Right lobe of liver (tissue), 4 donors: ENCODE measurements around the gene LSM6.

ENCODE experiments used
- POLR2A ChIP-seq: fragments of 450-650 bp; IDR thresholded peaks from one replicate; pipeline ENCODE4 v1.6.1; 2017; ENCODE audit warnings: antibody characterized with exemption, mild to moderate bottlenecking
- TF ChIP-seq, protein P1 (sequence below), 4 donors: fragments of 200-600 bp in 3 of 4; fragments of 450-650 bp in 1 of 4; IDR thresholded peaks; one replicate each; pipeline versions ENCODE4 v1.5.1 to v1.8.0; 2016 to 2022; ENCODE audit warnings: antibody characterized with exemption in 4 of 4, mild to moderate bottlenecking in 2 of 4
- donor health status: DM: no; HTN: no; CAD: no.
- donor health status: DM: no; HTN: no; CAD: no.
- donor health status: DM: no; HTN: yes; CAD: no.

- no peak for TF ChIP-seq POLR2A
- TF ChIP-seq, protein P1, sequence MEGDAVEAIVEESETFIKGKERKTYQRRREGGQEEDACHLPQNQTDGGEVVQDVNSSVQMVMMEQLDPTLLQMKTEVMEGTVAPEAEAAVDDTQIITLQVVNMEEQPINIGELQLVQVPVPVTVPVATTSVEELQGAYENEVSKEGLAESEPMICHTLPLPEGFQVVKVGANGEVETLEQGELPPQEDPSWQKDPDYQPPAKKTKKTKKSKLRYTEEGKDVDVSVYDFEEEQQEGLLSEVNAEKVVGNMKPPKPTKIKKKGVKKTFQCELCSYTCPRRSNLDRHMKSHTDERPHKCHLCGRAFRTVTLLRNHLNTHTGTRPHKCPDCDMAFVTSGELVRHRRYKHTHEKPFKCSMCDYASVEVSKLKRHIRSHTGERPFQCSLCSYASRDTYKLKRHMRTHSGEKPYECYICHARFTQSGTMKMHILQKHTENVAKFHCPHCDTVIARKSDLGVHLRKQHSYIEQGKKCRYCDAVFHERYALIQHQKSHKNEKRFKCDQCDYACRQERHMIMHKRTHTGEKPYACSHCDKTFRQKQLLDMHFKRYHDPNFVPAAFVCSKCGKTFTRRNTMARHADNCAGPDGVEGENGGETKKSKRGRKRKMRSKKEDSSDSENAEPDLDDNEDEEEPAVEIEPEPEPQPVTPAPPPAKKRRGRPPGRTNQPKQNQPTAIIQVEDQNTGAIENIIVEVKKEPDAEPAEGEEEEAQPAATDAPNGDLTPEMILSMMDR (IDR thresholded peaks at IDR 0.05): no peak
These were observed 37.3 kb downstream of the LSM6 start for GRCh38 chr4:146212781-146213180.
